T-helper 2 cell treated with Interferon-gamma antibody and Interleukin-4, amounts not matched to agents 100 ng/mL and 5 ng/mL, for 36 hours (primary cell): ENCODE measurements around the gene ARHGAP26. TPM values are rescaled to one million over a fixed set of nuclear protein-coding genes. Genes with fewer than 3 reads are reported as not detected.

Source experiments
- intact Hi-C: fragments of 100-400 bp; cut with micrococcal nuclease; formaldehyde crosslinking; loops from one replicate; pipeline ENCODE4 v1.15.1; 2023
- total RNA-seq: library from RNA; stranded (reverse); gene quantifications from 2 replicates; pipeline ENCODE4 v1.2.3, GENCODE V29; 2022

Gene ARHGAP26
- total RNA-seq, 1 donor from 2014 or later = 24.7 TPM

GRCh38 chr5:143004361-143005145, 234.4 kb downstream of the ARHGAP26 start:
- intact Hi-C loops = loop anchor here (5.0 to 10.0 kb wide), 4 partner anchors 178 to 1168 kb away; partner anchors contain the start of genes GNPDA1, KCTD16 and YIPF5

GRCh38 chr5:143006501-143006900, 236.3 kb downstream of the ARHGAP26 start:
- intact Hi-C loops = loop anchor here (5.0 to 10.0 kb wide), 3 partner anchors 176 to 992 kb away; partner anchors contain the start of gene GNPDA1

- intact Hi-C loops = loop anchor here (2.0 to 10.0 kb wide), 7 partner anchors 15 to 993 kb away; partner anchors contain the start of gene GNPDA1
Measured at GRCh38 chr5:143008032-143008431, 237.9 kb downstream of the ARHGAP26 start.

GRCh38 chr5:143008809-143009521, 238.8 kb downstream of the ARHGAP26 start:
- intact Hi-C loops = loop anchor here (1.0 to 10.0 kb wide), 11 partner anchors 14 to 1183 kb away; partner anchors contain the start of genes ARHGAP26, GNPDA1 and NR3C1

- intact Hi-C loops = no loop called here
Measured at GRCh38 chr5:143010351-143010750, 240.2 kb downstream of the ARHGAP26 start.

GRCh38 chr5:143011585-143011984, 241.4 kb downstream of the ARHGAP26 start:
- intact Hi-C loops = no loop called here

- intact Hi-C loops = no loop called here
Measured at GRCh38 chr5:143013176-143013891, 243.2 kb downstream of the ARHGAP26 start.

GRCh38 chr5:143014017-143014651, 244.0 kb downstream of the ARHGAP26 start:
- intact Hi-C loops = loop anchor here (1.0 kb wide), 1 partner anchor 811 kb away; no protein-coding TSS in a partner anchor

GRCh38 chr5:143016777-143017516, 246.8 kb downstream of the ARHGAP26 start:
- intact Hi-C loops = no loop called here

GRCh38 chr5:143017541-143017940, 247.4 kb downstream of the ARHGAP26 start:
- intact Hi-C loops = no loop called here

GRCh38 chr5:143017992-143018391, 247.8 kb downstream of the ARHGAP26 start:
- intact Hi-C loops = no loop called here

GRCh38 chr5:143019157-143019556, 249.0 kb downstream of the ARHGAP26 start:
- intact Hi-C loops = no loop called here

GRCh38 chr5:143019614-143020515, 249.7 kb downstream of the ARHGAP26 start:
- intact Hi-C loops = loop anchor here (5.0 kb wide), 1 partner anchor 332 kb away; no protein-coding TSS in a partner anchor

- intact Hi-C loops = loop anchor here (5.0 kb wide), 1 partner anchor 331 kb away; no protein-coding TSS in a partner anchor
Measured at GRCh38 chr5:143021595-143021994, 251.4 kb downstream of the ARHGAP26 start.

- intact Hi-C loops = loop anchor here (2.0 to 5.0 kb wide), 2 partner anchors 15 to 329 kb away; no protein-coding TSS in a partner anchor
Measured at GRCh38 chr5:143023411-143024096, 253.4 kb downstream of the ARHGAP26 start.

GRCh38 chr5:143024228-143024920, 254.2 kb downstream of the ARHGAP26 start:
- intact Hi-C loops = loop anchor here (5.0 kb wide), 1 partner anchor 328 kb away; no protein-coding TSS in a partner anchor

GRCh38 chr5:143025376-143025775, 255.2 kb downstream of the ARHGAP26 start:
- intact Hi-C loops = no loop called here

GRCh38 chr5:143025971-143026370, 255.8 kb downstream of the ARHGAP26 start:
- intact Hi-C loops = no loop called here
